KMS-11 (cell line): ENCODE results near the gene DNAJB1.

Experiments
- H2AFZ ChIP-seq: fragments of 200-600 bp; sonication (generic); 2 replicates; pipeline ENCODE4 v1.6.1; 2016; ENCODE audit warnings: antibody characterized with exemption, mixed run types, low read depth
- H3K27ac ChIP-seq: fragments of 200-600 bp; sonication (generic); 2 replicates; pipeline ENCODE4 v1.6.1; 2016; ENCODE audit warnings: mild to moderate bottlenecking, mixed run types
- H3K27me3 ChIP-seq: fragments of 200-600 bp; sonication (generic); 2 replicates; pipeline ENCODE4 v1.6.1; 2017; ENCODE audit warnings: mild to moderate bottlenecking, low read depth, mixed run types, moderate library complexity; ENCODE audit not compliant: insufficient read depth
- H3K36me3 ChIP-seq: fragments of 200-600 bp; sonication (generic); 2 replicates; pipeline ENCODE4 v1.6.1; 2017; ENCODE audit warnings: mild to moderate bottlenecking, mixed run types; ENCODE audit not compliant: insufficient read depth
- H3K4me1 ChIP-seq: fragments of 200-600 bp; sonication (generic); 2 replicates; pipeline ENCODE4 v1.6.1; 2016; ENCODE audit warnings: mild to moderate bottlenecking, low read depth, mixed run types; ENCODE audit not compliant: poor library complexity, severe bottlenecking
- H3K4me2 ChIP-seq: fragments of 200-600 bp; sonication (generic); 2 replicates; pipeline ENCODE4 v1.7.0; 2016; ENCODE audit warnings: mild to moderate bottlenecking, mixed run types
- H3K4me3 ChIP-seq: fragments of 200-600 bp; sonication (generic); IDR thresholded peaks from 2 replicates; pipeline ENCODE4 v1.6.1; 2017; ENCODE audit warnings: low read depth, low read length, mixed read lengths; ENCODE audit not compliant: insufficient read depth
- H3K79me2 ChIP-seq: fragments of 200-600 bp; sonication (generic); 2 replicates; pipeline ENCODE4 v1.6.1; 2016; ENCODE audit warnings: low read depth, mixed run types; ENCODE audit not compliant: insufficient read depth
- H3K9ac ChIP-seq: fragments of 200-600 bp; sonication (generic); 2 replicates; pipeline ENCODE4 v1.6.1; 2016; ENCODE audit warnings: mild to moderate bottlenecking, mixed run types
- H4K20me1 ChIP-seq: fragments of 200-600 bp; sonication (generic); 2 replicates; pipeline ENCODE4 v1.6.1; 2016; ENCODE audit warnings: mild to moderate bottlenecking, mixed run types; ENCODE audit not compliant: insufficient read depth
- TF ChIP-seq, protein P1 (sequence below): fragments of 200-600 bp; sonication (generic); conservative IDR thresholded peaks from 2 replicates; pipeline ENCODE4 v1.6.1; 2017; ENCODE audit warnings: low read depth, mild to moderate bottlenecking, antibody characterized with exemption, low read length, moderate library complexity, mixed read lengths

DNAJB1 gene

DNA sequence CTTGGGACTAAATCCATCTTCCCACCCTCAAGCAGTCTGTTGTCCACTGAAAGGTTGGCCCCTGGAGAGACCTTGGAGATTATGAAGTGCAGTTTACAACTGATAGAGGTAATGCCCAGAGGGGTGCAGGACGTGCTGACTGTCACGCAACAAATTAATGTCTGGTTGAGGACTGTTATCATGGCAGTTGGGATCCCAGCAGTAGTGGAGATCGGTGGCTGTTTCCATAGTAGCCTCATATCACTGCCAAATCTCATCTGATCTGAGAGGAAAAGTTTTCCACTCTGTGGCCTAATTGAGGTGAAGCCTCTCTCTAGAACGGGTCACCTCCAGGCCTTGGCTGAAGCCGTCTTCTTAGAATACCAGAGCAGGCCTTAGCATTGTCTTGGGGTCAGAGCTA is 15.3 kb upstream of the DNAJB1 start:
- Histone ChIP-seq H3K9ac (no peak overlapping the region), H3K4me3 (no peak overlapping the region), H3K4me1 (peaks cover 14% of the 10 kb centered on the region), H3K79me2 (peaks cover 38% of the 10 kb centered on the region), H3K4me2 (no peak overlapping the region), H2AFZ (no peak overlapping the region), H3K36me3 (no peaks in the 10 kb centered on the region), H4K20me1 (no peaks in the 10 kb centered on the region), H3K27ac (no peak overlapping the region), H3K27me3 (no peaks in the 10 kb centered on the region)
- TF ChIP-seq, protein P1, sequence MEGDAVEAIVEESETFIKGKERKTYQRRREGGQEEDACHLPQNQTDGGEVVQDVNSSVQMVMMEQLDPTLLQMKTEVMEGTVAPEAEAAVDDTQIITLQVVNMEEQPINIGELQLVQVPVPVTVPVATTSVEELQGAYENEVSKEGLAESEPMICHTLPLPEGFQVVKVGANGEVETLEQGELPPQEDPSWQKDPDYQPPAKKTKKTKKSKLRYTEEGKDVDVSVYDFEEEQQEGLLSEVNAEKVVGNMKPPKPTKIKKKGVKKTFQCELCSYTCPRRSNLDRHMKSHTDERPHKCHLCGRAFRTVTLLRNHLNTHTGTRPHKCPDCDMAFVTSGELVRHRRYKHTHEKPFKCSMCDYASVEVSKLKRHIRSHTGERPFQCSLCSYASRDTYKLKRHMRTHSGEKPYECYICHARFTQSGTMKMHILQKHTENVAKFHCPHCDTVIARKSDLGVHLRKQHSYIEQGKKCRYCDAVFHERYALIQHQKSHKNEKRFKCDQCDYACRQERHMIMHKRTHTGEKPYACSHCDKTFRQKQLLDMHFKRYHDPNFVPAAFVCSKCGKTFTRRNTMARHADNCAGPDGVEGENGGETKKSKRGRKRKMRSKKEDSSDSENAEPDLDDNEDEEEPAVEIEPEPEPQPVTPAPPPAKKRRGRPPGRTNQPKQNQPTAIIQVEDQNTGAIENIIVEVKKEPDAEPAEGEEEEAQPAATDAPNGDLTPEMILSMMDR = no peak

DNA sequence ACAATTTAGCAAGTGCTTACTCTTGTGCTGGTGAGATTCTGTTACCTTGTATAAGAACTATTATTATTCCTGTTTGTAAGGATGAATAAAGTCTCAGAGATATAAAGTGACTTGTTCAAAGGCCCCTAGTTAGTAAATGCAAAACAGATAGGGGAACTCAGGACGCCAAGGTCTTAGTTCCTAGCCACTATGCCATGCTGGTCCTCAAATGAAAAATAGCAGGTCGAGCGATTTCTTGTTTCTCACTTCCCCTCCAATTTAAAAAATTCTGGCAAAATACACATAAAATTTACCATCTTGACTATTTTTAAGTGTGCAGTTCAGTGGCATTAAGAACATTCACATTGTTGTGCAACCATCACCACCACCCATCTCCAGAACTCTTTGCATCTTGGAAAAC is 12.3 kb upstream of the DNAJB1 start:
- Histone ChIP-seq H3K36me3 (no peaks in the 10 kb centered on the region), H2AFZ (no peak overlapping the region), H3K27ac (peak overlapping the region; percentile 49; the same call in 1 of the 2 replicates), H3K27me3 (no peaks in the 10 kb centered on the region), H4K20me1 (no peaks in the 10 kb centered on the region), H3K4me1 (peaks cover 15% of the 10 kb centered on the region), H3K4me2 (peak overlapping the region; percentile 61), H3K9ac (peak overlapping the region; percentile 68; the same call in 1 of the 2 replicates), H3K79me2 (peaks cover 30% of the 10 kb centered on the region), H3K4me3 (no peak overlapping the region)
- TF ChIP-seq, protein P1 = no peak

DNA sequence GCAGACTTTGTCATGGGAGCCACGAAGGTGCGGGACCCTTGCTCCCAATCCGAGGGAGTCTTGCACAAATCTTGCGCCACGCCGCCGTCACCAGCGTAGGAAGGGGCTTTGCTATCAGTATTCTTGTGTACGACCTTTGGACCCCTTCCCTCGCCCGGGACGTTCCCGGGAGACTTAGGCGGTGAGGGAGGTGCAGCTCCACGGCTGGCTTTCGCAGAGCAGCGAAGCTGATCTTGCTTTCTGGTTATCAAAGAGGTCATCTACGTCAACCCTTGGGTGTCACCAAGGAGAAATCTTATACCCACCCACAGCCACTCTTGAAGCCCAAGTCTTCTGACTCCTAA is 11.8 kb upstream of the DNAJB1 start:
- TF ChIP-seq, protein P1 = no peak
- Histone ChIP-seq H3K4me3 (no peak overlapping the region), H3K9ac (peak overlapping the region; percentile 68), H3K27ac (peak overlapping the region; percentile 49), H3K4me1 (peaks cover 15% of the 10 kb centered on the region), H2AFZ (peak overlapping the region; percentile 90), H3K4me2 (peak overlapping the region; percentile 61), H4K20me1 (no peaks in the 10 kb centered on the region), H3K27me3 (no peaks in the 10 kb centered on the region), H3K79me2 (peaks cover 30% of the 10 kb centered on the region), H3K36me3 (no peaks in the 10 kb centered on the region)

DNA sequence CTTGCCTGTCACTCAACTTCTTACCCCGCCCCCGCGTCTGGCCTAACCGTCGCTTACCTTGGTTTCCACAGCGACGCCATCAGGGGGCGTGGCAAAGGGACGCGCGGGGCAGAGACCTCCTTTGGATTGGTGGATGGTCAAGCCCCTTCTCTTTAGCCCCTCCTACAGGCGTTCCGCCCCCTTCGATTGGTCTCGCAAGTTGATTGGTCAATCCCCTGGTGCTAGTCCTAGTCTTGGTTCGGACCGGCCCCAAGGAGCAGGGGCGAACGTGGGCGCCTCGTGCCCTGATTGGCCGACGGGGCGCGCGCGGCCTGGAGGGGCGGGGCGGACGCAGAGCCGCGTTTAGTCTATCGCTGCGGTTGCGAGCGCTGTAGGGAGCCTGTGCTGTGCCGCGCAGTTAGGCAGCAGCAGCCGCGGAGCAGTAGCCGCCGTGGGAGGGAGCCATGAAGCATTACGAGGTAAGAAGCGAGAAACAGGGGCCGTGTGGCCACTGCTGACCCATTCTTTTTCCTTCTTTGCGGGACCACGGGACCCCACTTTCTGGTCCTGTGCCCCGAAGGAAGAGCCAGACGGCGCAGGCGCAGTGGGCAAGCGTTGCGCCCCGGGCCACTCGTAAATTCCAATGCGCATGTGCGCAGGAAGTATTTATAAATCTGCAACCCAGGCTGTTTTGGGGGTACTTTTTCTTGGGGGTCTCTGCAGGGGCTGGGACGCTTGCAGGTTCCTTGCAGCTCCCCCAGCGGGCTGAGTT is 11.2 kb upstream of the DNAJB1 start, which contains the start of gene TECR:
TECR (plus strand) TSS at position 341 of the 751 bp plus-strand sequence; CDS start at position 444, 103 bp downstream.
- Histone ChIP-seq H3K4me1 (peaks cover 15% of the 10 kb centered on the region), H3K4me3 (no peak within 1 kb of the TSS), H3K36me3 (no peaks in the 10 kb centered on the region), H3K9ac (peak within 1 kb of the TSS; percentile 68), H3K27me3 (no peaks in the 10 kb centered on the region), H3K27ac (peak within 1 kb of the TSS; percentile 49), H3K79me2 (peaks cover 30% of the 10 kb centered on the region), H3K4me2 (peak within 1 kb of the TSS; percentile 71), H2AFZ (peak within 1 kb of the TSS; percentile 90), H4K20me1 (no peaks in the 10 kb centered on the region)
- TF ChIP-seq, protein P1 = 0 out of 2 replicates have a peak, but pooled peaks have one; percentile 14
